DMS79 (cell line): Measurements from ENCODE around the gene PAQR9.

ENCODE experiments used
- DNase-seq: peaks from one replicate; lab custom pipeline; 2025; lab: John Stamatoyannopoulos, UW

Gene PAQR9

GRCh38 chr3:142916605-142917004 lies 46.9 kb downstream of the PAQR9 start:
- DNase-seq = no peak

- DNase-seq = no peak
These were observed 47.8 kb downstream of the PAQR9 start for GRCh38 chr3:142915636-142916035.

- DNase-seq = no peak
These were observed 49.1 kb downstream of the PAQR9 start for GRCh38 chr3:142914286-142914811.

GRCh38 chr3:142913432-142913831 lies 50.0 kb downstream of the PAQR9 start:
- no peak for DNase-seq

- DNase-seq = no peak
These were observed 50.9 kb downstream of the PAQR9 start for GRCh38 chr3:142912402-142913172.
